Stimulated activated CD4-positive, alpha-beta T cell treated with anti-CD3 and anti-CD28 coated beads, Interleukin-12 subunit alpha, Interleukin-12 subunit beta, amount 100 ng/mL, for 24 hours (primary cell): Measurements from ENCODE around the gene BTN3A1.
"Not testable (repeated sequence)": the region's sequence is repeated elsewhere in the genome, so short reads cannot be mapped to it uniquely, and the experiment has no call there.

Source experiments
- DNase-seq, 2 experiments: peaks; one replicate each; pipeline ENCODE4 v3.0.0-alpha.2; 2020; ENCODE audit warnings: low read depth in 2 of 2

BTN3A1 gene

GRCh38 chr6:26415036-26415614 is 13.1 kb downstream of the BTN3A1 start:
- DNase-seq: no peak

GRCh38 chr6:26415791-26416190 is 13.7 kb downstream of the BTN3A1 start:
- DNase-seq: no peak

GRCh38 chr6:26416288-26416687 is 14.2 kb downstream of the BTN3A1 start:
- no peak for DNase-seq

GRCh38 chr6:26418077-26418476 is 16.0 kb downstream of the BTN3A1 start:
- DNase-seq: not testable (repeated sequence)

GRCh38 chr6:26418795-26419194 is 16.7 kb downstream of the BTN3A1 start:
- not testable (repeated sequence) for DNase-seq

GRCh38 chr6:26420688-26421171 is 18.7 kb downstream of the BTN3A1 start:
- no peak for DNase-seq

- DNase-seq: peak in 1 of 2 experiments; percentile 25
Observed at GRCh38 chr6:26421259-26422144, 19.4 kb downstream of the BTN3A1 start.

GRCh38 chr6:26422329-26422728 is 20.3 kb downstream of the BTN3A1 start:
- DNase-seq: no peak

- no peak for DNase-seq
Observed at GRCh38 chr6:26426691-26427450, 24.8 kb downstream of the BTN3A1 start.

- no peak for DNase-seq
Observed at GRCh38 chr6:26427451-26427809, 25.4 kb downstream of the BTN3A1 start.

- no peak for DNase-seq
Observed at GRCh38 chr6:26428206-26428605, 26.1 kb downstream of the BTN3A1 start.

- no peak for DNase-seq
Observed at GRCh38 chr6:26430787-26431186, 28.7 kb downstream of the BTN3A1 start.

- no peak for DNase-seq
Observed at GRCh38 chr6:26431258-26432172, 29.4 kb downstream of the BTN3A1 start.

GRCh38 chr6:26432627-26433201 is 30.6 kb downstream of the BTN3A1 start:
- DNase-seq: no peak

GRCh38 chr6:26433680-26434079 is 31.6 kb downstream of the BTN3A1 start:
- not testable (repeated sequence) for DNase-seq

GRCh38 chr6:26436018-26436417 is 33.9 kb downstream of the BTN3A1 start:
- DNase-seq: no peak

GRCh38 chr6:26437550-26437949 is 35.5 kb downstream of the BTN3A1 start:
- no peak for DNase-seq

- no peak for DNase-seq
Observed at GRCh38 chr6:26438000-26438399, 35.9 kb downstream of the BTN3A1 start.

GRCh38 chr6:26439151-26440125 is 37.4 kb downstream of the BTN3A1 start:
- no peak for DNase-seq

- DNase-seq: no peak
Observed at GRCh38 chr6:26440977-26441358, 38.9 kb downstream of the BTN3A1 start.
